Colonic mucosa (tissue), 4 donors: ENCODE data around the gene VPS39. TPM values are rescaled to one million over a fixed set of nuclear protein-coding genes. Genes with fewer than 3 reads are reported as not detected.

ENCODE experiments used
- DNase-seq: peaks from one replicate; pipeline ENCODE4 v3.0.0-alpha.2; 2020
- H3K27ac ChIP-seq: fragments of 200-600 bp; one replicate; pipeline ENCODE4 v1.8.0; 2021
- H3K27me3 ChIP-seq: fragments of 200-600 bp; one replicate; pipeline ENCODE4 v1.8.0; 2021
- H3K36me3 ChIP-seq: fragments of 200-600 bp; one replicate; pipeline ENCODE4 v1.8.0; 2021
- H3K4me1 ChIP-seq: fragments of 200-600 bp; one replicate; pipeline ENCODE4 v1.8.0; 2021; ENCODE audit warnings: mild to moderate bottlenecking
- H3K4me3 ChIP-seq: fragments of 200-600 bp; one replicate; pipeline ENCODE4 v1.8.0; 2021
- H3K9ac ChIP-seq, 2 donors: one replicate each; pipeline ENCODE4 v1.7.0; 2013; ENCODE audit warnings: control low read depth in 2 of 2, low read depth in 2 of 2, low read length in 2 of 2
- H3K9me3 ChIP-seq: fragments of 200-600 bp; one replicate; pipeline ENCODE4 v1.8.0; 2021
- intact Hi-C: fragments of 100-400 bp; cut with DNase I; formaldehyde crosslinking; loops from one replicate; pipeline ENCODE4 v1.14.1; 2022
- total RNA-seq, 2 donors: library from RNA; stranded (reverse); fragmentation: NEBNext Ultra II Directional in 1 of 2; extraction: Animal tissue kit (Norgen Biotek cat#: 25700) in 1 of 2; gene quantifications; one replicate each; pipeline ENCODE4 v1.2.1, GENCODE V29; 2021
- TF ChIP-seq, protein P1 (sequence below): fragments of 200-600 bp; IDR thresholded peaks from one replicate; pipeline ENCODE4 v1.8.0; 2022; ENCODE audit warnings: antibody characterized with exemption, mild to moderate bottlenecking
- donor health status: healthy.
- donor health status: DM: no; HTN: no; CAD: no.
- donor health status: DM: no; HTN: no; CAD: no.

VPS39 gene
- total RNA-seq, 2 donors from 2014 or later, result 49.1 to 50.4 TPM

DNA sequence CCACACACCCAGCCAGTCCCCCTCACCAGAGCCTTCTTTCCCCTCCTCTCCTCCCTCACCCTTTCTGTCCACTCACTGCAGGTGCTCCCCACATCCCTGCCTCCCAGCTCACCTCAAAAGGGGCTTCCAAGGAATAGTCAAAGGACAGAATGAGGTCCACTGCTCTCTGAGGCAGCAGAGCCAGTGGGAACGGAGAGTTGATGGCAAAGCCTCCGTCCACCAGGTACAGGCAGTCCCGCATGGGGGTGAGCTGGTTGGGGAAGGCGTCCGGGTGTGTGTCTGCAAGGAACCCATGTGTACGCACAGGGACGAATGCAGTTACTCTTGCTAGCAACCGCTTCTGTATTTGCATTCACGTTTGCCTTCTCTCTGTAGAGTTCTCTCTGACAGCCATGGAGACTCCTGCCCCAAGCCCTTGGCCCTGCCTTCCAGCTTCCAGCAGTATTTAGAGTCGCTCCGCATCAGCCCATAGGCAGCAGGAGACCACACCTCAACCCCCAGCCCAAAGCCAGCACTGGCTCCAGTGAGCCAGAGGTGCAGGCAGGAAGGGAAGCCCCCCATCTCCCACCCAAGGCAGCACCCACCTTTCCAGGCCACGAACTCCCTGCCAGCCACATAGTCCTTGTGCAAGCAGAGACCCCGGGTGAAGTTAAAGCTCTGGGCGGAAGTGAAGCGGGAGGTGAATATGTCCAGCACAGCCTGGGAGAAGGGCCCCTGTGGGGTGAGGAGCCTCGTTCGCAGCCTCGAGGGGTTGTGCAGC, 64.1 kb downstream of the VPS39 start:
- Histone ChIP-seq H3K4me3 (no peak overlapping the region), H3K9ac (no peak overlapping the region), H3K36me3 (no peaks in the 10 kb centered on the region), H3K4me1 (no peaks in the 10 kb centered on the region), H3K9me3 (no peaks in the 10 kb centered on the region), H3K27me3 (no peaks in the 10 kb centered on the region), H3K27ac (no peak overlapping the region)
- intact Hi-C loops, result no loop called here
- no peak for DNase-seq
- TF ChIP-seq, protein P1, sequence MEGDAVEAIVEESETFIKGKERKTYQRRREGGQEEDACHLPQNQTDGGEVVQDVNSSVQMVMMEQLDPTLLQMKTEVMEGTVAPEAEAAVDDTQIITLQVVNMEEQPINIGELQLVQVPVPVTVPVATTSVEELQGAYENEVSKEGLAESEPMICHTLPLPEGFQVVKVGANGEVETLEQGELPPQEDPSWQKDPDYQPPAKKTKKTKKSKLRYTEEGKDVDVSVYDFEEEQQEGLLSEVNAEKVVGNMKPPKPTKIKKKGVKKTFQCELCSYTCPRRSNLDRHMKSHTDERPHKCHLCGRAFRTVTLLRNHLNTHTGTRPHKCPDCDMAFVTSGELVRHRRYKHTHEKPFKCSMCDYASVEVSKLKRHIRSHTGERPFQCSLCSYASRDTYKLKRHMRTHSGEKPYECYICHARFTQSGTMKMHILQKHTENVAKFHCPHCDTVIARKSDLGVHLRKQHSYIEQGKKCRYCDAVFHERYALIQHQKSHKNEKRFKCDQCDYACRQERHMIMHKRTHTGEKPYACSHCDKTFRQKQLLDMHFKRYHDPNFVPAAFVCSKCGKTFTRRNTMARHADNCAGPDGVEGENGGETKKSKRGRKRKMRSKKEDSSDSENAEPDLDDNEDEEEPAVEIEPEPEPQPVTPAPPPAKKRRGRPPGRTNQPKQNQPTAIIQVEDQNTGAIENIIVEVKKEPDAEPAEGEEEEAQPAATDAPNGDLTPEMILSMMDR, result no peak

DNA sequence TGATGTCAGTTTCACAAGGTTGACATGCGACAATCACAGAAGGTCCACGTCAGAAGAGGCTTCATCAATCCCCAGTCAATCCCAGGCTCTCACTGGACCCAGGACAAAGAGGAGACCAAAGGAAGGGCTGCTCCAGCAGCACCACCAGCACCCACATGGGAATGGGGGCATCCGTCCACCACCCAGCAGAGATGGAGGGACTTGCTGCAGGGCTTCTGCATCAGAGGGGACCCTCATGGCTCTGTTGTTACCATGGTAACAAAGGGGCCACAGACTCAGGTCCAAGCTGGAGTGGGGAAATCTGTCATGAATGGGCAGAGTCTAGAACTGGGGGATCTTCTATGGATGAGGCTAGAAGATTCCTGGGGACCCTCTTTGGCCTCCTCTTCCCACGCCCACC, 64.7 kb downstream of the VPS39 start:
- DNase-seq, result no peak

DNA sequence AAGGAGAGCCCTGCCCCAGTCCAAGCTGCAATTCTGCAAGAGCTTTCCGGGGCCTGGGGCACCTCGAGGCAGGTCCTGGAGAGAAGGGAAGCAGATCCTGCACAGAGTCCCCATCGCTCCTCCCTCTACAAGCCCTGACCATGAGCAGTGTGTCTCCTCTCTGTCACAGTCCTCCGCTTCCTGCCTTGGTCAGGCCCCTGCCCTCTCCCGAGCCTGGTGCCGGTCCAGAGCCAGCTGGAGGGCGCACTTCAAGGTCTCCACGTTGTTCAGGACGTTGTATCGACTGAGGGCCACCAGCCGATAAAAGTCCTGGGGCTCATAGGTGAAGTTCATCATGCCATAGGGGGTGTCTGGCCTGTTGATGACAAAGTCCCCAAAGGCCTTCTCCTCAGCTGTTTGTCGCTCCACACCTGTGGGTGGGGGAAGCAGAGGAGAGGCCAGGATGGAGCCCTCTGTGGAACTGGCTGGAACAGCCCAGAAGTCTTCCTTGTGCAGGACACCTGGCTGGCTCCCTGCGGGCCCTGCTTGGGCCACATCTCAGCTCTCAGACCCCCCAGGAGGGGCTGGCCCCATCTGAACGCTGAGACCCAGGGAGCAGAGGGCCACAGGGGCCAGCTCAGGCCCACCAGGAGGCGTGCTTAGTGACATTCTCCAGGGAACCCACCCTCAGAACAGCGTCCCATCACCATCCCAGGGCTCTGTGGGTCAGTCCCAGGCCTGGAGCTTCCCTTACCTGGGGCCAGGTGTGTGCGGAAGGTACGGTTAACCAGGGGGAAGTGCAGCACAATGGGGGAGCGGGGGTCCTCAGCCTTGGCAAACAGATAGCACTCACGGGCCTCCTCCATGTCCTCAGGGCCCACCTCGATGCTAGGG, 66.1 kb downstream of the VPS39 start:
- Histone ChIP-seq H3K36me3 (no peaks in the 10 kb centered on the region), H3K27ac (no peak overlapping the region), H3K9me3 (no peaks in the 10 kb centered on the region), H3K4me1 (no peaks in the 10 kb centered on the region), H3K27me3 (no peaks in the 10 kb centered on the region), H3K4me3 (no peak overlapping the region), H3K9ac (no peak overlapping the region)
- no peak for DNase-seq
- intact Hi-C loops, result no loop called here
- TF ChIP-seq, protein P1, result no peak

More for the DNA sequence above, 64.7 kb downstream of the VPS39 start:
- H3K36me3 ChIP-seq, result no peaks in the 10 kb centered on the region
- TF ChIP-seq, protein P1, result no peak
- intact Hi-C loops, result no loop called here
- no peak overlapping the region for H3K9ac ChIP-seq
- H3K4me3 ChIP-seq, result no peak overlapping the region
- no peaks in the 10 kb centered on the region for H3K27me3 ChIP-seq
- H3K27ac ChIP-seq, result no peak overlapping the region
- no peaks in the 10 kb centered on the region for H3K4me1 ChIP-seq
- no peaks in the 10 kb centered on the region for H3K9me3 ChIP-seq

DNA sequence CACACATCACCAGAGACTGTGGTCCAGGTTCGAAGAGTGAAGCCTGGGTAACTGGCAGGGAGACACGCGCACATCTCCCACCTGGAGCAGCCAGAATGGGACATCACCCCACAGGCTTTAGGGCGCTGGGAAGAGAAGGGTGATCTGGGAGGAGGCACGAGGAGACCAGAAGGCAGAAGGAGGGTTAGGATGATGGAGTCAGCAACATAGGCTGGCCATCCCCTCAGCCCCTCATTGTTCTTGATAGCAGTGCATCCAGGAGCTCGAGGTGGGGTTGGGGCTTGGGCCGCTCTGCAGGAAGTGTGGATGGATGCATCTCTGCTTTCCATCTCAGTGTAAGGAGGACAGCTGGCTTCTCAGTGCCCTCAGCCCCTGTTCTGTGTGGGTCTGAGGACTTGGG, 66.9 kb downstream of the VPS39 start:
- intact Hi-C loops, result no loop called here
- H3K4me1 ChIP-seq, result no peaks in the 10 kb centered on the region
- H3K27me3 ChIP-seq, result no peaks in the 10 kb centered on the region
- no peaks in the 10 kb centered on the region for H3K9me3 ChIP-seq
- no peak overlapping the region for H3K9ac ChIP-seq
- H3K27ac ChIP-seq, result no peak overlapping the region
- DNase-seq, result no peak
- TF ChIP-seq, protein P1, result no peak
- H3K36me3 ChIP-seq, result no peaks in the 10 kb centered on the region
- H3K4me3 ChIP-seq, result no peak overlapping the region

DNA sequence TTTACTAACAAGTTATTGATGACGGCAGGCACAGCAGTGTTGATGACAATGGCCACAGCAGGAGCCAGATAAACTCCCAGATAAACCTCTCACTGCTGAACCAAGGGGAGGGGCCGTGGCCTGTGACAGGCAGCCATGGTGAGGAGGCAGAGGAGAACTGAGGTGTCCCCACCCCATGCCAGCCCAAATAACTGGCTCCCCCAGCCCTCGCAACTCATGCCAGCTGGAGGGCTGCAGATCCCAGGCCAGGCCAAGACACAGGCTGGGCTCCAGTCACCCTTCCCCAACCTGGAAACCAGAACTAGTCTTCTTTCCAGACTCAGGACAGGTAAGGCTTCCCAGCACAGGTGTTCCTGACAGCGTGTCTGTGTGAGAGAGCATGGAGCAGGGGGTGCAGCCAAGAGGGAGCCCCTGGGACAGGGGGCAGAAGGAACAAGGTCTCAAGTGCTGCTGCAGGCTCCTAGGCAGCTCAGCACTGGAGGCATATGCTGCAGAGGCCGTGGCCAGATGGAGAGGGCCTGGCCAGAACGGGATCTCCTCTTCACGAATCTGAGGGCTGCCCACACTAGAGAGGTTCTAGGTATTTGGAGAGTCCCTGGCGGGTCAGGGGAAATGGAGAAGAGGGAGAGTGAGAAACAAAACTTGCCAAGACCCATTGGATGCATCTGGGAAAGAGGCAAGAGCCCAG, 67.6 kb downstream of the VPS39 start:
- H3K9me3 ChIP-seq, result no peaks in the 10 kb centered on the region
- peak overlapping the region in 1 of 2 donors; percentile 14 for H3K9ac ChIP-seq
- no peaks in the 10 kb centered on the region for H3K27me3 ChIP-seq
- H3K36me3 ChIP-seq, result no peaks in the 10 kb centered on the region
- no peak overlapping the region for H3K4me3 ChIP-seq
- TF ChIP-seq, protein P1, result no peak
- H3K4me1 ChIP-seq, result no peaks in the 10 kb centered on the region
- intact Hi-C loops, result no loop called here
- H3K27ac ChIP-seq, result no peak overlapping the region
- DNase-seq, result no peak
